ENCODE data around the gene MED9.
A peak's percentile ranks its signal among the peaks of the same experiment; 100 is the strongest.

The MED9 gene

DNA sequence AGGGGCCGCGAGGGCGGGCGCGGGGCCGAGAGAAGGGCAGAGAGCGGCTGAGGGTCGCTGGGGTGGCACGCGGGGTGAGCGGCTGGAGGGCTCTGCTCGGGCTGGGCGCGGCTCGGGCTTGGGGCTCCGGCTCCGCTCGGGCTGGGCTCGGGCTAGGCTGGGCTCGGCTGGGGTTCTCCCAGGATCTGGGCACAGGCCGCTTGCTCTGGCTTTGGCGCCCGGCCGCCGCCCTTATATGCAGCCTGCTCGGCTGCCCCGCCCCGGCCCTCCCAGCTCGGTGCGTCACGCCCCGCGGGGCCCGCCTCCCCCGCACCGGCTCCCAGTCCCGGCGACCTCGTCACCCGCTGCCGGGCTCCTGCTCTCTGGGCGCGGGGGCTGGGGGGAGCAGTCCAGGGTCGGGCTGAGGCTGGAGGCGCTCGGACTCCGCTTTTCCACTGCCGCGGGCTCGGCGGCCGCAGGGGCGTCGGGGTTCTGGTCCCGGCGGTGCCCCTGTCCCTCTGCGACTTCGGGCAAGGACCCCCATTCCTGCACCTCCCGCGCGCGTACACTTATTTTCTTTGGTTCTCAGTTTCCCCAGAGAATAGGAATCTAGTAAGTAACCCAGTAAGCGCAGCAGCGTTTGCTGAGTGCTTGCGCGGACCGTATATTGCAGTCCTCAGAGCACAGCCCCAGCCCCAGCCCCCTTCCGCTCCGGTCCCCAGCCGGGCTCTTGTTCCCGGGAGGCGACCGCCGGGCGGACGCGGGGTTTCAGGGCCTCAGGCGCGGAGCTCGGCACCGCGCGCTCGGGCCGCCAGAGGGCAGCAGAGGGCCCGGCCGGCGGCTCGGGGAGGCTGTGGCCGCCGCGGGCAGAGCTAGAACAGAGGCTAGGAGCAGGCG is 19.6 kb downstream of the MED9 start, which contains the start of gene RASD1:
TSS of gene RASD1 (minus strand) at position 207 of the 876 bp plus-strand sequence. CDS start 214 bp downstream, outside the sequence.
- in situ Hi-C loops (cut with HindIII; ENCODE audit: low sequenced_read_pairs): no loop called here
- DNase-seq (ENCODE audit: low read depth): peak; percentile 53
- TF ChIP-seq, protein P1, sequence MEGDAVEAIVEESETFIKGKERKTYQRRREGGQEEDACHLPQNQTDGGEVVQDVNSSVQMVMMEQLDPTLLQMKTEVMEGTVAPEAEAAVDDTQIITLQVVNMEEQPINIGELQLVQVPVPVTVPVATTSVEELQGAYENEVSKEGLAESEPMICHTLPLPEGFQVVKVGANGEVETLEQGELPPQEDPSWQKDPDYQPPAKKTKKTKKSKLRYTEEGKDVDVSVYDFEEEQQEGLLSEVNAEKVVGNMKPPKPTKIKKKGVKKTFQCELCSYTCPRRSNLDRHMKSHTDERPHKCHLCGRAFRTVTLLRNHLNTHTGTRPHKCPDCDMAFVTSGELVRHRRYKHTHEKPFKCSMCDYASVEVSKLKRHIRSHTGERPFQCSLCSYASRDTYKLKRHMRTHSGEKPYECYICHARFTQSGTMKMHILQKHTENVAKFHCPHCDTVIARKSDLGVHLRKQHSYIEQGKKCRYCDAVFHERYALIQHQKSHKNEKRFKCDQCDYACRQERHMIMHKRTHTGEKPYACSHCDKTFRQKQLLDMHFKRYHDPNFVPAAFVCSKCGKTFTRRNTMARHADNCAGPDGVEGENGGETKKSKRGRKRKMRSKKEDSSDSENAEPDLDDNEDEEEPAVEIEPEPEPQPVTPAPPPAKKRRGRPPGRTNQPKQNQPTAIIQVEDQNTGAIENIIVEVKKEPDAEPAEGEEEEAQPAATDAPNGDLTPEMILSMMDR (IDR thresholded peaks at IDR 0.05; ENCODE audit: low read depth, low read length, missing control alignments): peak; percentile 66
- peak within 1 kb of the TSS; percentile 41 for H3K4me3 ChIP-seq (ENCODE audit: low read depth, low read length)

DNA sequence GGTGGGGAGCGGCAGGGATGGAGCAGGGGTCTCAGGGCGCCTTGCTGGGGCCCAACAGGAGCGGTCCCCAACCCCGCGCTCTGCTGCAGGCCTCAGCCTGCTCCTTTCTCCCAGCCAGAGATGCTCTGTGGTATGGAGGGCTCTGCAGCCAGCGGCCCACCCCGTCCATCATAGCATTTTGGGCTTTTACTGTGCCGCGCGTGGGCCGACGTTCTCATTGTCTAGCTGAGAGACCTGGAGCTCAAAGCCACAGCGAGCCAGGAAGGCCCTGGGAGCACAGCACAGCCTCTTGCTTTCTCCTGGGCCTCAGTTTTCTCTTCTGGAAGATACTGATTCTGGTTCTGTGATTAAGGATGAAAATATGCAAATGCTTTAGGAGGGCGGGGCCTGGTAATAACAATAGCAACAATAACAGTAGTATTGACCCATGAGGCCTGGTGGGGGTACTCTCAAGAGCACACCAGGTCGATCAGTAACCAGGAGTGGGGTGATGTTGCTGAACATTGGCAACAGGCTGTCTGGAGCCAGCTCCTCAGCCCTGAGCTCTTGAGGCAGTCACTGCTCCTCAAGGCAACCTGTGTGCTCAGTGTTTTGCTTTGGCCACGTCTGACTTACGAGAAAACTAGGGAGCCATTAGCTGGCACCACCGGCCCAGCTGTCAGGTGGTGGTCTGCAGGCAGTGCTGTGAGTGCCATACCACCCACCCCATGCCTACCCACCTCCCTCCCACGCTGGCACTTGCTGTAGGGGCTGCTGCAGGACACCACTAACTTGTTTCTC is 20.5 kb downstream of the MED9 start:
- DNase-seq (ENCODE audit: low read depth): no peak
- no peak overlapping the region for H3K4me3 ChIP-seq (ENCODE audit: low read depth, low read length)
- TF ChIP-seq, protein P1 (IDR thresholded peaks at IDR 0.05; ENCODE audit: low read depth, low read length, missing control alignments): no peak
- in situ Hi-C loops (cut with HindIII; ENCODE audit: low sequenced_read_pairs): no loop called here

DNA sequence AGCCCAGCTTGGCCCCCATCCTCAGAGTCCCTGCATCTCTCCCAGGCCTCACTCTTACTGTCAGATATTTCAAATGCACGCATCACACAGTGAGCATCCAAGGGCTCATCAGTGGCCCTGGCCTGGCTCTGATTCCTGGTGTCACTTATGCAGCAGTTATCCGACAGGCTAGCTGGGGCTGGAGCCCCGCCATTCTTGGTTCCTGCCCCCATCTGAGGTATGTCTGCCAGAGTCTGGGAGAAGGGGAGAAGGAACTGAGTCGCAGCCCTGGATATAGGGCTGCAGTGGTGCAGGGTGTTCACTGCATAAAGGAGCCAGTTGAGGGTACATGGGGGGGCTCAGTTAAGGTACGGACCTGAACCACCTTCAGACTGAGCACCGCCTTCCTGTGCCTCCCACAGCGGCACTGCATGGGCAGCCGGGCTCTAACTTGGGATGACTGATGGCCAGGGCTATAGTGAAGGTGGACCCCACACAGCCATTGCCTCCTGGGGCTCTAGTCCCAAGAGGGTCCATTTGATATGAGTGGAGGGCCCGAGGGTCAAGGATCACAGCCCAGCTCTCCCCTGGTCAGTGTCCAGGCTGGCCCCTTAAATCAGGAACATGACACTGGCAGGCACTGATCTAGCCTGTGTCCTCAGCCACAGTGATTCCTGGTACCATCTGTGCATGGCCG is 21.2 kb downstream of the MED9 start:
- TF ChIP-seq, protein P1 (IDR thresholded peaks at IDR 0.05; ENCODE audit: low read depth, low read length, missing control alignments): no peak
- no peak overlapping the region for H3K4me3 ChIP-seq (ENCODE audit: low read depth, low read length)
- no peak for DNase-seq (ENCODE audit: low read depth)
- in situ Hi-C loops (cut with HindIII; ENCODE audit: low sequenced_read_pairs): no loop called here

DNA sequence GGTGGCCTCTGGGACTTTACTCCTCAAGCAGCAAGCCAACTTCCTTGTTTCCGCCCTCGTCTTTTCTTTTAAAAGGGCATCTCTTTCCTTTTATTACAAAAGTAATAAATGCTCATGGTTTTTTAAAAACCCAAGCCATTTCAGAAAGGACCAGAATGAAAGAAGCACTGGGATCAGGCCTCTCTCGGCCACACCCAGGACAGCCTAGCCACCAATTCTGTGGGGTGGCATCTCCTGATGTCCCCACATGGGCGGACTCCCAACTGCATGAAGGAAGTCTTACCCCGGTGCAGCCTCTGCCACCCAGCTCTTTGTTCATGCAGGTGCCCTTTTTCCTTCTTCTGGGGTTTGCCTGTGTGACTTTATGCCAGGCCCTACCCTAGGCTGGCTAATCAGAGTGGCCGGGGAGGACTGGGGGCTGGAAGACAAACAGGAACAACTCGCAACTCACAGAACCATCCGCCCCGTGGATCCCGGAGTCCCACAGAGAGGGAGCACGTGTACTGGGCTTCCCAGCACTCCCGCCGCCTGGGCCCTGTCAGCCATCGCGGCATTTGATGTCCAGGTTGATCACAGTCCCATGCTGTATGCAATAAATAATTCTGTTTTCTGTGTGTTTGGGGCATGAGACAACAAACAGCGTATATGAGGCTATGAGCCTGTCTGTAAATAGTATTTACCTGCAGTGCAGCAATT is 22.0 kb downstream of the MED9 start:
- in situ Hi-C loops (cut with HindIII; ENCODE audit: low sequenced_read_pairs): no loop called here
- no peak for DNase-seq (ENCODE audit: low read depth)
- no peak overlapping the region for H3K4me3 ChIP-seq (ENCODE audit: low read depth, low read length)
- TF ChIP-seq, protein P1 (IDR thresholded peaks at IDR 0.05; ENCODE audit: low read depth, low read length, missing control alignments): no peak

DNA sequence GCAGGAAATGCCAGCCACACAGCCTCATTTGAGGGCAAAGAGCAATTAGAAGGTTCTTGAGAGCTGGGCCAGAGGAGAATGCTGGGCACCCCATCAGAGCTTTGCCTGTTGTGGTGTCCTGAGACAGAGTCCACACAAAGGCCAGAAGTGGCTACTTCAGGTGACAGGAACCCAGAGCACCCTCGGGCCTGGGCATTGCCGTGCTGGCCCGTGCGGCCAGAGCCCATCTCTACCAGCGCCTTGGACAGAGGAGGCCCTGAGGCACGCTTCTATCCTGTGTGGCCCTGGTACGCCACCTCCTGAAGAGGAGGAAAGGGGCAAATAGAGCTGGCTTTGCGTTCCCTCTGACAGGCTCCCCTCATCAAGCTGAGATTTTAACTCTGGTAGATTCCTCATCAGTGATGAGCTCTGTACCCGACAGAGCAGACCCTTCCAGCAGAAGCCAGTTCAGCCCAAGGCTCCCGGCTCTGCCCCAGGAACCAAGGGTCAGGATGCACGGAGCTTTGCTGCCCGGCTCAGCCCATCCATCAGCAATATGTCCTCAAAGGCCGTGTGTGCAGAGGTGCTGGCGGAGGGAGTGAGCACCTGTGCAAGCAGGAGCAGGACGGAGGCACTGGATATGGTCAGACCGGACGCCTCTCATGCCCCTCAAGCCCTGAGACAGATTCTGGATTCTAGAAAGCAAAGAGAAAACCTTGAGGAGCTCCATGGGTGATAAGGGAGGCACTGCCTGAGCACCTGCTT is 22.8 kb downstream of the MED9 start:
- H3K4me3 ChIP-seq (ENCODE audit: low read depth, low read length): no peak overlapping the region
- TF ChIP-seq, protein P1 (IDR thresholded peaks at IDR 0.05; ENCODE audit: low read depth, low read length, missing control alignments): no peak
- in situ Hi-C loops (cut with HindIII; ENCODE audit: low sequenced_read_pairs): no loop called here
- DNase-seq (ENCODE audit: low read depth): no peak
